CD4-positive, alpha-beta T cell (primary cell): ENCODE results near the gene UBE2Q1. TPM values are rescaled to one million over a fixed set of nuclear protein-coding genes. Genes with fewer than 3 reads are reported as not detected.

Source experiments
- ATAC-seq: fragments of 200-7000 bp; cut with Tn5 transposase; one replicate; pipeline ENCODE4 v1.10.0; 2022; ENCODE audit warnings: mild to moderate bottlenecking; ENCODE audit not compliant: poor library complexity
- CTCF ChIA-PET: fragments of 350-600 bp; sonication (Branson Sonifier 250); formaldehyde crosslinking; loops from one replicate; lab custom pipeline; 2021; ENCODE audit warnings: antibody characterized with exemption, inconsistent platforms; lab: Charles Lee
- POLR2A ChIA-PET: fragments of 350-600 bp; sonication (Branson Sonifier 250); formaldehyde crosslinking; loops from one replicate; lab custom pipeline; 2021; ENCODE audit warnings: antibody characterized with exemption, inconsistent platforms; lab: Charles Lee
- DNase-seq, 14 experiments: peaks; one replicate each; pipeline ENCODE4 v3.0.0-alpha.2; 2013 to 2020; ENCODE audit warnings: mixed read lengths in 2 of 14
- H3K27ac ChIP-seq, 2 donors: one replicate each; pipeline versions ENCODE4 v1.5.1 to v1.7.0; 2013; ENCODE audit warnings: low read length in 2 of 2, low read depth in 1 of 2, mild to moderate bottlenecking in 1 of 2
- H3K27me3 ChIP-seq, 2 experiments: 1 replicate in 1 of 2; 2 replicates in 1 of 2; pipeline versions ENCODE4 v1.6.1 to v1.7.0; 2013; ENCODE audit warnings: low read length in 2 of 2, control low read depth in 1 of 2, mild to moderate bottlenecking in 1 of 2, moderate library complexity in 1 of 2; ENCODE audit not compliant: insufficient read depth in 2 of 2, control insufficient read depth in 1 of 2
- H3K36me3 ChIP-seq: one replicate; pipeline ENCODE4 v1.6.1; 2013; ENCODE audit warnings: low read length, control low read depth; ENCODE audit not compliant: insufficient read depth
- H3K4me1 ChIP-seq: one replicate; pipeline ENCODE4 v1.6.1; 2013; ENCODE audit warnings: low read length, control low read depth; ENCODE audit not compliant: insufficient read depth
- H3K4me3 ChIP-seq: one replicate; pipeline ENCODE4 v1.5.1; 2013; ENCODE audit warnings: mild to moderate bottlenecking, low read length, moderate library complexity
- H3K9me3 ChIP-seq, 2 experiments: 1 replicate in 1 of 2; 2 replicates in 1 of 2; pipeline versions ENCODE4 v1.6.1 to v1.7.0; 2013; ENCODE audit warnings: low read length in 2 of 2, mild to moderate bottlenecking in 2 of 2, control low read depth in 1 of 2, moderate library complexity in 1 of 2; ENCODE audit not compliant: control insufficient read depth in 1 of 2, insufficient read depth in 1 of 2
- H3K27ac Mint-ChIP-seq: one replicate; pipeline ENCODE4 v1.8.0; 2020; ENCODE audit warnings: mixed read lengths
- H3K27me3 Mint-ChIP-seq: one replicate; pipeline ENCODE4 v1.8.0; 2021; ENCODE audit warnings: mixed read lengths
- H3K36me3 Mint-ChIP-seq: one replicate; pipeline ENCODE4 v1.8.0; 2021; ENCODE audit warnings: low read depth, mixed read lengths
- H3K4me1 Mint-ChIP-seq: one replicate; pipeline ENCODE4 v1.8.0; 2021; ENCODE audit warnings: low read depth, mixed read lengths
- H3K4me3 Mint-ChIP-seq: one replicate; pipeline ENCODE4 v1.8.0; 2020; ENCODE audit warnings: mild to moderate bottlenecking, mixed read lengths
- H3K9me3 Mint-ChIP-seq: one replicate; pipeline ENCODE4 v1.8.0; 2020; ENCODE audit warnings: mixed read lengths
- intact Hi-C, 2 experiments: fragments of 100-400 bp; cut with DNase I in 1 of 2; cut with micrococcal nuclease in 1 of 2; formaldehyde crosslinking; loops; one replicate each; pipeline versions ENCODE4 v1.15.1 to v1.9.0; 2023 to 2025; cut with DNase I, micrococcal nuclease
- total RNA-seq, 174 experiments: library from RNA in 2 of 174; stranded (reverse) in 2 of 174; gene quantifications; one replicate each; pipeline ENCODE4 v1.2.3 and lab custom pipeline; 2021 to 2026
- TF ChIP-seq, protein P1 (sequence below): fragments of 200-600 bp; IDR thresholded peaks from one replicate; pipeline ENCODE4 v1.8.0; 2022; ENCODE audit warnings: antibody characterized with exemption, mild to moderate bottlenecking

The UBE2Q1 gene
- total RNA-seq, 2 experiments from 2014 or later, result 78.7 to 82.3 TPM

DNA sequence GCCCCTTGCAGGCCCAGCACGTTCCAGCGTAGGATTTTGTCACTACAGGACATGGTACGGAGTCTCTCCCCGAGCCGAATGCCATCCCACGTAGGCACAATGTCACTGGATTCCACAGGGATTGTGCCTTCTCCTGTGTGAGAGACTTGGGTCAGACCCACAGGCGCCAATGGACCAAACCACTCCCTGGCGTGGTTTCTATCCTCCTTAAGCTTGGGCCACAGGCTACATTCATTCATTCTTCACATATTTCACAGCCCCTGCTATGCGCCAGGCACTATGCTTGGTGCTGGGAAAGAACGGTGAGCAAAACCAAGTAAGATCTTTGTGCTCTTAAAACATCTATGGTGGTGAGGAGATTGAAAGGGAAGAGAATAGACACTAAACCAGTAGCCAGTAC is 27.8 kb upstream of the UBE2Q1 start:
- CTCF ChIA-PET, result no interaction called here
- Mint-ChIP-seq H3K36me3 (peaks cover 100% of the 10 kb centered on the region), H3K9me3 (no peaks in the 10 kb centered on the region), H3K4me1 (no peaks in the 10 kb centered on the region), H3K27ac (no peak overlapping the region), H3K4me3 (no peak overlapping the region), H3K27me3 (no peaks in the 10 kb centered on the region)
- ATAC-seq (no peak), DNase-seq (no peak)
- H3K27me3 ChIP-seq, result no peaks in the 10 kb centered on the region
- intact Hi-C loops, result no loop called here
- TF ChIP-seq, protein P1, sequence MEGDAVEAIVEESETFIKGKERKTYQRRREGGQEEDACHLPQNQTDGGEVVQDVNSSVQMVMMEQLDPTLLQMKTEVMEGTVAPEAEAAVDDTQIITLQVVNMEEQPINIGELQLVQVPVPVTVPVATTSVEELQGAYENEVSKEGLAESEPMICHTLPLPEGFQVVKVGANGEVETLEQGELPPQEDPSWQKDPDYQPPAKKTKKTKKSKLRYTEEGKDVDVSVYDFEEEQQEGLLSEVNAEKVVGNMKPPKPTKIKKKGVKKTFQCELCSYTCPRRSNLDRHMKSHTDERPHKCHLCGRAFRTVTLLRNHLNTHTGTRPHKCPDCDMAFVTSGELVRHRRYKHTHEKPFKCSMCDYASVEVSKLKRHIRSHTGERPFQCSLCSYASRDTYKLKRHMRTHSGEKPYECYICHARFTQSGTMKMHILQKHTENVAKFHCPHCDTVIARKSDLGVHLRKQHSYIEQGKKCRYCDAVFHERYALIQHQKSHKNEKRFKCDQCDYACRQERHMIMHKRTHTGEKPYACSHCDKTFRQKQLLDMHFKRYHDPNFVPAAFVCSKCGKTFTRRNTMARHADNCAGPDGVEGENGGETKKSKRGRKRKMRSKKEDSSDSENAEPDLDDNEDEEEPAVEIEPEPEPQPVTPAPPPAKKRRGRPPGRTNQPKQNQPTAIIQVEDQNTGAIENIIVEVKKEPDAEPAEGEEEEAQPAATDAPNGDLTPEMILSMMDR, result no peak
- no peaks in the 10 kb centered on the region for H3K4me1 ChIP-seq
- H3K36me3 ChIP-seq, result peaks cover 98% of the 10 kb centered on the region
- H3K27ac ChIP-seq, result no peak overlapping the region
- POLR2A ChIA-PET, result no interaction called here
- H3K4me3 ChIP-seq, result no peak overlapping the region
- no peaks in the 10 kb centered on the region for H3K9me3 ChIP-seq

DNA sequence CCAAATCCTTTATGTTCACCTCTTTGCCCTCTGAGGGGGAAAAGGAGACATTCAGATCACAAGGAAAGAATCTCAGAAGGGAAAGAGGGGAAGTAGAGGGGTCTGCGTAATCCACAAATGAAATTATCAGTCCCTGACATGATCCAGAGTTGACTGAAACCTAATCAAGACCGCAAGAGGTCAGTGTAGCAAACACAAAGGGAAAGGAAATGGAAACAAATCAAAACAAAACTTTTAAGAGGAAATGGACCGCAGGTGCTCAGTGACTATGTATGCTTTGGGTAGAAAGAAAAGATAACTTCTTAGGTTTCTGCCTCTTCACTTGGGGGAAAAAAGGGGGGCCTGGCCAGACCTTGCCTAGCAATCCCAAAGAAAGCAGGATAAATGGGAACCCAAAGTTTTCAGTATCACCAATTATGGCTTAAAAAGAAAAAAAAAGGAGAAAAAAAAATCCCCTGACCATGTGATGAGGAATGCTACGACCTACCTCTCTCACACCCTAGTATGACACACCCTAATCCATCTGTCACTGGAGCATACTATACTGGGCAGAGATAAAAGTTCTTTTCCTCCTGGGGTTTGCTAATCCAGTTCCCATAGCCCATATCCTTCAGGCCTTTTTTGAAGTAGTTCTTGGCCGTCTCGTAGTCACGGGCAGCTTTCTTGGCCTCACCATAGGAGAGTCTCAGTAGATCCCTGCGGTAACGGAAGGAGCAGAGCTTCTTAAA is 26.0 kb upstream of the UBE2Q1 start:
- Mint-ChIP-seq H3K27me3 (no peaks in the 10 kb centered on the region), H3K4me3 (no peak overlapping the region), H3K4me1 (no peaks in the 10 kb centered on the region), H3K36me3 (peaks cover 98% of the 10 kb centered on the region), H3K9me3 (no peaks in the 10 kb centered on the region), H3K27ac (no peak overlapping the region)
- H3K4me1 ChIP-seq, result no peaks in the 10 kb centered on the region
- H3K27me3 ChIP-seq, result no peaks in the 10 kb centered on the region
- H3K9me3 ChIP-seq, result no peaks in the 10 kb centered on the region
- H3K36me3 ChIP-seq, result peaks cover 97% of the 10 kb centered on the region
- ATAC-seq (no peak), DNase-seq (no peak)
- TF ChIP-seq, protein P1, result no peak
- intact Hi-C loops, result no loop called here
- no peak overlapping the region for H3K27ac ChIP-seq
- ChIA-PET CTCF (no interaction called here), POLR2A (no interaction called here)
- H3K4me3 ChIP-seq, result no peak overlapping the region

DNA sequence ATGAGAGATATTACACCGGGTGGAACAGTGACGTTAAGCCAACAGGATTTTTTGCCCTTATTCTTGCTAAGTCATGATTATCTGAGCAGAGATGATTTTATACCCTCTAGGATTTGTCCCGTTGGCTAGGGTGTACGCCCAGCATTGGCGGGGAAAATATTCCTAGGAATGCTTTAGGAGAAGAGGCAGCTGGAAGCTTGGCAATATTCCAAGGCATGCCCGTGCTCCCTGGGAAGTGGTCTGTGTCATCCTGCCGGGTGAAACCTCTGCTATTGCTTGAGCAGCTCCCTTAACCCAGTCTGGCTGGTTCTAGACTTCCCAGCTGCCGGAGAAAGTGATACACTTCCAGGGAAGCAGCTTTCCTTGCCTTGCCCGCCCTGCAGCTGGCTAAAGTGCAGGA is 25.3 kb upstream of the UBE2Q1 start:
- Histone ChIP-seq H3K36me3 (peaks cover 97% of the 10 kb centered on the region), H3K4me3 (no peak overlapping the region), H3K9me3 (no peaks in the 10 kb centered on the region), H3K4me1 (no peaks in the 10 kb centered on the region), H3K27ac (no peak overlapping the region), H3K27me3 (no peaks in the 10 kb centered on the region)
- H3K4me3 Mint-ChIP-seq, result no peak overlapping the region
- POLR2A ChIA-PET, result no interaction called here
- intact Hi-C loops, result no loop called here
- no peaks in the 10 kb centered on the region for H3K9me3 Mint-ChIP-seq
- no peak for DNase-seq
- no peak overlapping the region for H3K27ac Mint-ChIP-seq
- H3K36me3 Mint-ChIP-seq, result peaks cover 98% of the 10 kb centered on the region
- CTCF ChIA-PET, result no interaction called here
- no peaks in the 10 kb centered on the region for H3K4me1 Mint-ChIP-seq
- TF ChIP-seq, protein P1, result no peak
- H3K27me3 Mint-ChIP-seq, result no peaks in the 10 kb centered on the region
- no peak for ATAC-seq
